HG02943 (cell line): Measurements from ENCODE around the gene MTG2.

Source experiments
- ATAC-seq: cut with Tn5 transposase; IDR thresholded peaks from one replicate; pipeline ENCODE4 v1.9.1; 2021; ENCODE audit warnings: mild to moderate bottlenecking, low read depth, moderate library complexity; ENCODE audit not compliant: unreplicated experiment

The MTG2 gene

GRCh38 chr20:62217913-62218773 lies 35.3 kb downstream of the MTG2 start:
- ATAC-seq = no peak

GRCh38 chr20:62219101-62219991 lies 36.5 kb downstream of the MTG2 start:
- no peak for ATAC-seq

GRCh38 chr20:62219992-62220665 lies 37.3 kb downstream of the MTG2 start, which contains the start of gene HRH3:
TSS of gene HRH3 (minus strand) at chr20:62220278. CDS start at chr20:62219970, 308 bp downstream.
- ATAC-seq = no peak

GRCh38 chr20:62220666-62221568 lies 38.1 kb downstream of the MTG2 start:
- ATAC-seq = no peak

- no peak for ATAC-seq
These were observed 39.5 kb downstream of the MTG2 start for GRCh38 chr20:62222266-62222850.

- no peak for ATAC-seq
These were observed 40.1 kb downstream of the MTG2 start for GRCh38 chr20:62222972-62223371.

GRCh38 chr20:62223571-62223970 lies 40.7 kb downstream of the MTG2 start:
- ATAC-seq = no peak

- no peak for ATAC-seq
These were observed 41.5 kb downstream of the MTG2 start for GRCh38 chr20:62224113-62224855.

GRCh38 chr20:62225026-62225425 lies 42.2 kb downstream of the MTG2 start:
- no peak for ATAC-seq

GRCh38 chr20:62225820-62226635 lies 43.2 kb downstream of the MTG2 start:
- no peak for ATAC-seq

- no peak for ATAC-seq
These were observed 44.1 kb downstream of the MTG2 start for GRCh38 chr20:62226707-62227590.

- no peak for ATAC-seq
These were observed 44.8 kb downstream of the MTG2 start for GRCh38 chr20:62227591-62227976.

GRCh38 chr20:62227977-62228958 lies 45.4 kb downstream of the MTG2 start:
- ATAC-seq = no peak

- no peak for ATAC-seq
These were observed 46.2 kb downstream of the MTG2 start for GRCh38 chr20:62228982-62229545.

GRCh38 chr20:62229667-62230066 lies 46.8 kb downstream of the MTG2 start:
- ATAC-seq = no peak
